Kidney (tissue), 14 donors: ENCODE data around the gene ZNF665. TPM values are rescaled to one million over a fixed set of nuclear protein-coding genes. Genes with fewer than 3 reads are reported as not detected.
A peak's percentile ranks its signal among the peaks of the same experiment; 100 is the strongest.

ENCODE experiments used
- DNase-seq, 5 donors: peaks; one replicate each; pipeline ENCODE4 v3.0.0-alpha.2; 2013 to 2020
- FAIRE-seq: peaks from 2 replicates; lab custom pipeline; 2012; peaks lifted over from hg19 to GRCh38; lab: Jason Lieb, UNC
- H3K27ac ChIP-seq, 2 donors: one replicate each; pipeline ENCODE4 v1.7.0; 2013; ENCODE audit warnings: low read depth in 2 of 2, low read length in 2 of 2, inconsistent platforms in 1 of 2
- H3K27me3 ChIP-seq: one replicate; pipeline ENCODE4 v1.7.1; 2013; ENCODE audit warnings: low read length, inconsistent platforms; ENCODE audit not compliant: control insufficient read depth, insufficient read depth
- H3K36me3 ChIP-seq, 3 donors: one replicate each; pipeline versions ENCODE4 v1.7.0 to v1.7.1; 2013; ENCODE audit warnings: low read length in 3 of 3, control low read depth in 1 of 3, inconsistent platforms in 1 of 3; ENCODE audit not compliant: insufficient read depth in 3 of 3, control insufficient read depth in 2 of 3
- H3K4me1 ChIP-seq, 3 donors: one replicate each; pipeline versions ENCODE4 v1.7.0 to v1.7.1; 2013; ENCODE audit warnings: low read length in 3 of 3, inconsistent platforms in 1 of 3, low read depth in 1 of 3; ENCODE audit not compliant: control insufficient read depth in 2 of 3, insufficient read depth in 2 of 3
- H3K4me3 ChIP-seq, 3 donors: one replicate each; pipeline versions ENCODE4 v1.7.0 to v1.8.1; 2013; ENCODE audit warnings: low read length in 3 of 3, control low read depth in 1 of 3, inconsistent platforms in 1 of 3
- H3K9ac ChIP-seq, 3 donors: one replicate each; pipeline versions ENCODE4 v1.7.0 to v1.7.1; 2013; ENCODE audit warnings: low read length in 3 of 3, control low read depth in 1 of 3, inconsistent platforms in 1 of 3
- H3K9me3 ChIP-seq, 3 donors: one replicate each; pipeline versions ENCODE4 v1.7.0 to v1.7.1; 2013; ENCODE audit warnings: low read length in 3 of 3, control low read depth in 1 of 3, inconsistent platforms in 1 of 3; ENCODE audit not compliant: control insufficient read depth in 2 of 3, insufficient read depth in 1 of 3
- intact Hi-C: fragments of 100-400 bp; cut with DNase I; formaldehyde crosslinking; loops from one replicate; pipeline ENCODE4 v1.11.1; 2022
- polyA plus RNA-seq: library from polyadenylated mRNA; stranded (reverse); fragments of 350-450 nt; fragmentation: Illumina TruSeq; extraction: RNeasy Lipid Tissue Mini Kit (QIAGEN cat#74804); gene quantifications from one replicate; pipeline ENCODE4 v1.2.3, GENCODE V29; 2014; ENCODE audit warnings: low read depth, low replicate concordance; ENCODE audit not compliant: insufficient read depth
- total RNA-seq: library from RNA; stranded (reverse); fragmentation: NEBNext Ultra II Directional; extraction: Animal tissue kit (Norgen Biotek cat#: 25700); gene quantifications from one replicate; pipeline ENCODE4 v1.2.1, GENCODE V29; 2021
- TF ChIP-seq, protein P1 (sequence below): IDR thresholded peaks from 3 replicates; pipeline ENCODE4 v1.5.1; 2012; ENCODE audit warnings: mild to moderate bottlenecking, moderate library complexity, borderline replicate concordance; ENCODE audit not compliant: insufficient read depth; ENCODE audit errors: extremely low read depth
- donor health status: control.
- donor health status: control.
- donor health status: control.
- donor health status: control.
- donor health status: control.
- donor health status: DM: yes; HTN: yes; CAD: no.
- donor health status: Normal renal cell carcinoma (clear cell type).

ZNF665 gene
- total and polyA plus RNA-seq, 2 donors from 2014 or later: 2.2 to 5.4 TPM

GRCh38 chr19:53158119-53158656 is 35.0 kb downstream of the ZNF665 start:
- FAIRE-seq: no peak
- DNase-seq: peak; percentile 42 to 81 (median 59)
- Histone ChIP-seq H3K27ac (peak overlapping the region in 1 of 2 donors; percentile 4), H3K4me1 (peaks cover 0 to 8% (median 6%) of the 10 kb centered on the region in 3 donors), H3K4me3 (peak overlapping the region; percentile 64 to 82 (median 72)), H3K9ac (peak overlapping the region; percentile 44 to 58 (median 48)), H3K27me3 (no peaks in the 10 kb centered on the region), H3K36me3 (no peaks in the 10 kb centered on the region), H3K9me3 (peaks cover 0 to 9% (median 0%) of the 10 kb centered on the region in 3 donors)
- intact Hi-C loops: no loop called here
- TF ChIP-seq, protein P1, sequence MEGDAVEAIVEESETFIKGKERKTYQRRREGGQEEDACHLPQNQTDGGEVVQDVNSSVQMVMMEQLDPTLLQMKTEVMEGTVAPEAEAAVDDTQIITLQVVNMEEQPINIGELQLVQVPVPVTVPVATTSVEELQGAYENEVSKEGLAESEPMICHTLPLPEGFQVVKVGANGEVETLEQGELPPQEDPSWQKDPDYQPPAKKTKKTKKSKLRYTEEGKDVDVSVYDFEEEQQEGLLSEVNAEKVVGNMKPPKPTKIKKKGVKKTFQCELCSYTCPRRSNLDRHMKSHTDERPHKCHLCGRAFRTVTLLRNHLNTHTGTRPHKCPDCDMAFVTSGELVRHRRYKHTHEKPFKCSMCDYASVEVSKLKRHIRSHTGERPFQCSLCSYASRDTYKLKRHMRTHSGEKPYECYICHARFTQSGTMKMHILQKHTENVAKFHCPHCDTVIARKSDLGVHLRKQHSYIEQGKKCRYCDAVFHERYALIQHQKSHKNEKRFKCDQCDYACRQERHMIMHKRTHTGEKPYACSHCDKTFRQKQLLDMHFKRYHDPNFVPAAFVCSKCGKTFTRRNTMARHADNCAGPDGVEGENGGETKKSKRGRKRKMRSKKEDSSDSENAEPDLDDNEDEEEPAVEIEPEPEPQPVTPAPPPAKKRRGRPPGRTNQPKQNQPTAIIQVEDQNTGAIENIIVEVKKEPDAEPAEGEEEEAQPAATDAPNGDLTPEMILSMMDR: no peak

DNA sequence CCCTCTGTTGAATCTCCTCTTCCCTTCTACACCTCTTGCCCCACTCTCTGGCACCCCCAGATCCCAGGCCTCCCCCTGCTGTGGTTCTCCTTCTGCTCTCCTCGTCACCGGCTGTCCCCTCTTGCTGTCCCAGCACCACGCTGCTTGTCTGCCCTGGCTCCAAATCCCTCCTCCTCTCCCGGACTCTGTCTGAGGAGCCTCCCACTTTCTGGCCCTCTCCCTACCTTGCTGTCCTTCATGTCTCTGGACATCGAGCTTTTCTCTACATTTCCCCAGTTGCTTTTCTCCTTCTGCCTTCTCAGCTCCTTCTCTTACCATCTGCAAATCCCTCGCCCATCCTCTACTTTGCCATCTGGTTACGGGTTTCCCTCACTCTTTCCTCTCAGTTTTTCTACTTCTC is 35.5 kb downstream of the ZNF665 start:
- Histone ChIP-seq H3K36me3 (no peaks in the 10 kb centered on the region), H3K4me1 (peaks cover 0 to 8% (median 6%) of the 10 kb centered on the region in 3 donors), H3K9me3 (peaks cover 0 to 9% (median 0%) of the 10 kb centered on the region in 3 donors), H3K27me3 (no peaks in the 10 kb centered on the region), H3K4me3 (peak overlapping the region; percentile 54 to 82 (median 64)), H3K27ac (peak overlapping the region in 1 of 2 donors; percentile 41), H3K9ac (peak overlapping the region; percentile 33 to 58 (median 48))
- intact Hi-C loops: no loop called here
- TF ChIP-seq, protein P1: no peak
- DNase-seq (peak in 4 of 5 donors; percentile 18 to 53 (median 26)), FAIRE-seq (no peak)

DNA sequence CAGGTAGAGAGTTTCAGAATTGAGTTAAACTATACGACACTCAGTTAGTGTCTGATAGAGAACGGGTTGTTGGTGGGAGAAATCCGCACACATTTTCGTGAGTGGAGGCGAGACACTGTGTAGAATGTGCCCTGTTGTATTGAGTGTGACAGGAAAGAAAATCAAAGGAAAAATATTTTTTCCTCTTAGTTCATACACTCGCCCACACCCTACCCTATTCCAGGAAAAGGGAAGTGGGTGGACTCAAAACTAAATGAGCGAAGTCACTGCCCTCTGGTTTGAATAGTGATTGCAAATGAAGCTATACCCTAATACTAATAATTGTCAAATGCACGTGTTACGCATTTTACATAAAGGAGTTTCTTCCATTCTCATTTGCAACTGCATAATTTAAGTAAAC is 36.3 kb downstream of the ZNF665 start:
- intact Hi-C loops: no loop called here
- TF ChIP-seq, protein P1: no peak
- no peak overlapping the region for H3K9ac ChIP-seq
- peaks cover 0 to 9% (median 0%) of the 10 kb centered on the region in 3 donors for H3K9me3 ChIP-seq
- H3K27me3 ChIP-seq: no peaks in the 10 kb centered on the region
- H3K4me3 ChIP-seq: peak overlapping the region in 1 of 3 donors; percentile 82
- no peaks in the 10 kb centered on the region for H3K36me3 ChIP-seq
- no peak overlapping the region for H3K27ac ChIP-seq
- DNase-seq (no peak), FAIRE-seq (no peak)
- peaks cover 0 to 8% (median 6%) of the 10 kb centered on the region in 3 donors for H3K4me1 ChIP-seq

GRCh38 chr19:53147645-53148044 is 45.5 kb downstream of the ZNF665 start:
- peaks cover 2 to 10% (median 4%) of the 10 kb centered on the region in 3 donors for H3K36me3 ChIP-seq
- peaks cover 0 to 28% (median 22%) of the 10 kb centered on the region in 3 donors for H3K9me3 ChIP-seq
- H3K4me3 ChIP-seq: peak overlapping the region in 1 of 3 donors; percentile 12

More at GRCh38 chr19:53147645-53148044, 45.5 kb downstream of the ZNF665 start:
- Histone ChIP-seq H3K27me3 (no peaks in the 10 kb centered on the region), H3K9ac (no peak overlapping the region), H3K27ac (no peak overlapping the region), H3K4me1 (no peaks in the 10 kb centered on the region)
- intact Hi-C loops: no loop called here
- FAIRE-seq (no peak), DNase-seq (no peak)
- TF ChIP-seq, protein P1: no peak
